ENCODE measurements around the gene FCN1. TPM values are rescaled to one million over a fixed set of nuclear protein-coding genes. Genes with fewer than 3 reads are reported as not detected.

FCN1 gene
- total and polyA plus RNA-seq, 10 of the 15 experiments (the other 5 are each of a cell fraction or from before 2014, with no cell fraction given) = 0.08 TPM; not detected in 9

DNA sequence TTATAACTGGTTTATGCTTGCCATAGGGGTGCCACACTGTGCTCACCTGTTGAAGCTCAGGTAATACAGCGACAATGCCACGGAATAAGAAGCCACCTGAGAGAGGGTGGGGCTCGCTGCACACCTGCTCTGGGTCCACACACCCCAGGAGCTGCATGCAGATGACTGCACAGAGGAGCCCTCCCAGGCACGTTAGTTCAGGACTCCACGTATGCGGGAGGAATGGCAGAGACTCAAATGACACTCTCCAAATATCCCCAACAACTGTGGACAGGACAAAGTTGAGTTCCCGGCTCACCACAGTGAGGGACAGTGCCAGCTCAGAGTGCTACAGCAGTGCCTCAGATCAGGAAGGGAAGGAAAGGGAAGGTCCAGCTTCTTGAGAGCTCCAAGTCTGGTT lies 5.8 kb upstream of the FCN1 start:
- BruUV-seq (replicated peaks) = no TSS peak
- Histone ChIP-seq H4K20me1 (ENCODE audit: control insufficient read depth, insufficient read depth) (no peaks in the 10 kb centered on the region), H3K9ac (ENCODE audit: control insufficient read depth, insufficient read depth, low read length) (no peak overlapping the region), H3K9me3 (replicated peaks; ENCODE audit: control insufficient read depth, insufficient read depth, low read length) (peaks cover 3% of the 10 kb centered on the region; the same call in 2 of the 3 replicates), H2AFZ (ENCODE audit: control insufficient read depth, low read depth, low read length) (no peak overlapping the region), H3K4me3 (no peak overlapping the region), H3K36me3 (ENCODE audit: control insufficient read depth in 2 of 2, insufficient read depth in 2 of 2, low read length in 1 of 2) (no peaks in the 10 kb centered on the region), H3K27ac (ENCODE audit: control insufficient read depth, insufficient read depth) (no peak overlapping the region), H3K4me2 (ENCODE audit: control insufficient read depth, insufficient read depth) (no peak overlapping the region), H3K4me1 (ENCODE audit: control insufficient read depth, insufficient read depth, low read length) (peaks cover 15% of the 10 kb centered on the region), H3K27me3 (replicated peaks in 1 of 2; ENCODE audit: control insufficient read depth in 2 of 2, insufficient read depth in 2 of 2, low read length in 1 of 2) (no peaks in the 10 kb centered on the region), H3K79me2 (ENCODE audit: control insufficient read depth, insufficient read depth, low read length) (no peaks in the 10 kb centered on the region)
- in situ Hi-C loops (cut with MboI) (no loop called here), intact Hi-C loops (cut with micrococcal nuclease; ENCODE audit: unreplicated experiment) (no loop called here)
- ChIA-PET RAD21 (ENCODE audit: unreplicated experiment) (no interaction called here), SMC1A (ENCODE audit: uncharacterized antibody, unreplicated experiment) (no interaction called here), CTCF (no interaction called here), POLR2A (no interaction called here)
- ATAC-seq = no peak
- no peak for DNase-seq (ENCODE audit: low read depth, low spot score)
- FAIRE-seq = no peak
- 26% methylated on average over 7 of the region's 7 CpGs for WGBS (ENCODE audit: insufficient coverage, insufficient replicate concordance, low lambda C conversion rate, missing lambda C conversion rate)
- TF ChIP-seq, protein P1, sequence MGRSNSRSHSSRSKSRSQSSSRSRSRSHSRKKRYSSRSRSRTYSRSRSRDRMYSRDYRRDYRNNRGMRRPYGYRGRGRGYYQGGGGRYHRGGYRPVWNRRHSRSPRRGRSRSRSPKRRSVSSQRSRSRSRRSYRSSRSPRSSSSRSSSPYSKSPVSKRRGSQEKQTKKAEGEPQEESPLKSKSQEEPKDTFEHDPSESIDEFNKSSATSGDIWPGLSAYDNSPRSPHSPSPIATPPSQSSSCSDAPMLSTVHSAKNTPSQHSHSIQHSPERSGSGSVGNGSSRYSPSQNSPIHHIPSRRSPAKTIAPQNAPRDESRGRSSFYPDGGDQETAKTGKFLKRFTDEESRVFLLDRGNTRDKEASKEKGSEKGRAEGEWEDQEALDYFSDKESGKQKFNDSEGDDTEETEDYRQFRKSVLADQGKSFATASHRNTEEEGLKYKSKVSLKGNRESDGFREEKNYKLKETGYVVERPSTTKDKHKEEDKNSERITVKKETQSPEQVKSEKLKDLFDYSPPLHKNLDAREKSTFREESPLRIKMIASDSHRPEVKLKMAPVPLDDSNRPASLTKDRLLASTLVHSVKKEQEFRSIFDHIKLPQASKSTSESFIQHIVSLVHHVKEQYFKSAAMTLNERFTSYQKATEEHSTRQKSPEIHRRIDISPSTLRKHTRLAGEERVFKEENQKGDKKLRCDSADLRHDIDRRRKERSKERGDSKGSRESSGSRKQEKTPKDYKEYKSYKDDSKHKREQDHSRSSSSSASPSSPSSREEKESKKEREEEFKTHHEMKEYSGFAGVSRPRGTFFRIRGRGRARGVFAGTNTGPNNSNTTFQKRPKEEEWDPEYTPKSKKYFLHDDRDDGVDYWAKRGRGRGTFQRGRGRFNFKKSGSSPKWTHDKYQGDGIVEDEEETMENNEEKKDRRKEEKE (IDR thresholded peaks at IDR 0.05) = no peak
- TF ChIP-seq SREBF1 (IDR thresholded peaks at IDR 0.05; ENCODE audit: low read length) (no peak), CEBPZ (IDR thresholded peaks at IDR 0.05; ENCODE audit: low read depth, low read length) (no peak), IRF3 (IDR thresholded peaks at IDR 0.05) (no peak), NRF1 (conservative IDR thresholded peaks at IDR 0.05; ENCODE audit: low read depth, low read length) (no peak)
- TF ChIP-seq, protein P2, sequence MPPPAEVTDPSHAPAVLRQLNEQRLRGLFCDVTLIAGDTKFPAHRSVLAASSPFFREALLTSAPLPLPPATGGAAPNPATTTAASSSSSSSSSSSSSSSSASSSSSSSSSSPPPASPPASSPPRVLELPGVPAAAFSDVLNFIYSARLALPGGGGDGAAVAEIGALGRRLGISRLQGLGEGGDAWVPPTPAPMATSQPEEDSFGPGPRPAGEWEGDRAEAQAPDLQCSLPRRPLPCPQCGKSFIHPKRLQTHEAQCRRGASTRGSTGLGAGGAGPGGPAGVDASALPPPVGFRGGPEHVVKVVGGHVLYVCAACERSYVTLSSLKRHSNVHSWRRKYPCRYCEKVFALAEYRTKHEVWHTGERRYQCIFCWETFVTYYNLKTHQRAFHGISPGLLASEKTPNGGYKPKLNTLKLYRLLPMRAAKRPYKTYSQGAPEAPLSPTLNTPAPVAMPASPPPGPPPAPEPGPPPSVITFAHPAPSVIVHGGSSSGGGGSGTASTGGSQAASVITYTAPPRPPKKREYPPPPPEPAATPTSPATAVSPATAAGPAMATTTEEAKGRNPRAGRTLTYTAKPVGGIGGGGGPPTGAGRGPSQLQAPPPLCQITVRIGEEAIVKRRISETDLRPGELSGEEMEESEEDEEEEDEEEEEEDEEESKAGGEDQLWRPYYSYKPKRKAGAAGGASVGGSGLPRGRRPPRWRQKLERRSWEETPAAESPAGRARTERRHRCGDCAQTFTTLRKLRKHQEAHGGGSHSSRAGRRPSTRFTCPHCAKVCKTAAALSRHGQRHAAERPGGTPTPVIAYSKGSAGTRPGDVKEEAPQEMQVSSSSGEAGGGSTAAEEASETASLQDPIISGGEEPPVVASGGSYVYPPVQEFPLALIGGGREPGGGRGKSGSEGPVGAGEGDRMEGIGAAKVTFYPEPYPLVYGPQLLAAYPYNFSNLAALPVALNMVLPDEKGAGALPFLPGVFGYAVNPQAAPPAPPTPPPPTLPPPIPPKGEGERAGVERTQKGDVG (CRISPR knock-in tag; IDR thresholded peaks at IDR 0.05) = no peak
- TF ChIP-seq, protein P3, sequence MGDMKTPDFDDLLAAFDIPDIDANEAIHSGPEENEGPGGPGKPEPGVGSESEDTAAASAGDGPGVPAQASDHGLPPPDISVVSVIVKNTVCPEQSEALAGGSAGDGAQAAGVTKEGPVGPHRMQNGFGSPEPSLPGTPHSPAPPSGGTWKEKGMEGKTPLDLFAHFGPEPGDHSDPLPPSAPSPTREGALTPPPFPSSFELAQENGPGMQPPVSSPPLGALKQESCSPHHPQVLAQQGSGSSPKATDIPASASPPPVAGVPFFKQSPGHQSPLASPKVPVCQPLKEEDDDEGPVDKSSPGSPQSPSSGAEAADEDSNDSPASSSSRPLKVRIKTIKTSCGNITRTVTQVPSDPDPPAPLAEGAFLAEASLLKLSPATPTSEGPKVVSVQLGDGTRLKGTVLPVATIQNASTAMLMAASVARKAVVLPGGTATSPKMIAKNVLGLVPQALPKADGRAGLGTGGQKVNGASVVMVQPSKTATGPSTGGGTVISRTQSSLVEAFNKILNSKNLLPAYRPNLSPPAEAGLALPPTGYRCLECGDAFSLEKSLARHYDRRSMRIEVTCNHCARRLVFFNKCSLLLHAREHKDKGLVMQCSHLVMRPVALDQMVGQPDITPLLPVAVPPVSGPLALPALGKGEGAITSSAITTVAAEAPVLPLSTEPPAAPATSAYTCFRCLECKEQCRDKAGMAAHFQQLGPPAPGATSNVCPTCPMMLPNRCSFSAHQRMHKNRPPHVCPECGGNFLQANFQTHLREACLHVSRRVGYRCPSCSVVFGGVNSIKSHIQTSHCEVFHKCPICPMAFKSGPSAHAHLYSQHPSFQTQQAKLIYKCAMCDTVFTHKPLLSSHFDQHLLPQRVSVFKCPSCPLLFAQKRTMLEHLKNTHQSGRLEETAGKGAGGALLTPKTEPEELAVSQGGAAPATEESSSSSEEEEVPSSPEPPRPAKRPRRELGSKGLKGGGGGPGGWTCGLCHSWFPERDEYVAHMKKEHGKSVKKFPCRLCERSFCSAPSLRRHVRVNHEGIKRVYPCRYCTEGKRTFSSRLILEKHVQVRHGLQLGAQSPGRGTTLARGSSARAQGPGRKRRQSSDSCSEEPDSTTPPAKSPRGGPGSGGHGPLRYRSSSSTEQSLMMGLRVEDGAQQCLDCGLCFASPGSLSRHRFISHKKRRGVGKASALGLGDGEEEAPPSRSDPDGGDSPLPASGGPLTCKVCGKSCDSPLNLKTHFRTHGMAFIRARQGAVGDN (IDR thresholded peaks at IDR 0.05) = no peak

All from GM12878 (cell line).